ENCODE data around the gene SPTSSB. TPM values are rescaled to one million over a fixed set of nuclear protein-coding genes. Genes with fewer than 3 reads are reported as not detected.

The SPTSSB gene
- total RNA-seq, 4 donors from 2014 or later, result 0.41 to 0.48 TPM; not detected in 2

GRCh38 chr3:161342629-161343028, 28.7 kb downstream of the SPTSSB start:
- Histone ChIP-seq H3K27me3 (no peaks in the 10 kb centered on the region), H3K4me3 (no peak overlapping the region), H3K4me1 (no peaks in the 10 kb centered on the region), H3K36me3 (no peaks in the 10 kb centered on the region), H3K9me3 (no peaks in the 10 kb centered on the region), H3K27ac (no peak overlapping the region)
- intact Hi-C loops (cut with DNase I; ENCODE audit: low total_unique reads) (no loop called here), in situ Hi-C loops (cut with MboI; ENCODE audit: low pct_ligation_motif_present in 1 of 4, low pct_unique_long_range_greater_than_20kb in 1 of 4, low sequenced_read_pairs in 3 of 4) (no loop called here)
- TF ChIP-seq POLR2A (IDR thresholded peaks at IDR 0.05), result no peak
- TF ChIP-seq POLR2AphosphoS5 (IDR thresholded peaks at IDR 0.05), result no peak
- TF ChIP-seq EP300 (IDR thresholded peaks at IDR 0.05; ENCODE audit: low read depth), result no peak
- TF ChIP-seq CTCF (IDR thresholded peaks at IDR 0.05), result no peak
- 79 to 82% methylated on average over 2 to 3 of the region's 3 CpGs for WGBS, 2 donors (ENCODE audit: low coverage in 1 of 2)
- no peak for DNase-seq

- 42 to 46% methylated on average over 2 to 4 of the region's 4 CpGs for WGBS, 2 donors (ENCODE audit: low coverage in 1 of 2)
- no peak for TF ChIP-seq EP300 (IDR thresholded peaks at IDR 0.05; ENCODE audit: low read depth)
- TF ChIP-seq POLR2A (IDR thresholded peaks at IDR 0.05), result no peak
- TF ChIP-seq CTCF (IDR thresholded peaks at IDR 0.05), result no peak
- TF ChIP-seq POLR2AphosphoS5 (IDR thresholded peaks at IDR 0.05), result no peak
- intact Hi-C loops (cut with DNase I; ENCODE audit: low total_unique reads), result no loop called here
- no peaks in the 10 kb centered on the region for H3K9me3 ChIP-seq
- in situ Hi-C loops (cut with MboI; ENCODE audit: low pct_ligation_motif_present in 1 of 4, low pct_unique_long_range_greater_than_20kb in 1 of 4, low sequenced_read_pairs in 3 of 4), result no loop called here
- H3K27me3 ChIP-seq, result no peaks in the 10 kb centered on the region
- DNase-seq, result no peak
- no peaks in the 10 kb centered on the region for H3K4me1 ChIP-seq
- no peak overlapping the region for H3K4me3 ChIP-seq
- no peaks in the 10 kb centered on the region for H3K36me3 ChIP-seq
- no peak overlapping the region for H3K27ac ChIP-seq
Measured at GRCh38 chr3:161339517-161340500, 31.5 kb downstream of the SPTSSB start.

GRCh38 chr3:161337311-161337710, 34.0 kb downstream of the SPTSSB start:
- Histone ChIP-seq H3K4me3 (no peak overlapping the region), H3K36me3 (no peaks in the 10 kb centered on the region), H3K9me3 (no peaks in the 10 kb centered on the region), H3K27ac (no peak overlapping the region), H3K27me3 (no peaks in the 10 kb centered on the region), H3K4me1 (no peaks in the 10 kb centered on the region)
- intact Hi-C loops (cut with DNase I; ENCODE audit: low total_unique reads) (no loop called here), in situ Hi-C loops (cut with MboI; ENCODE audit: low pct_ligation_motif_present in 1 of 4, low pct_unique_long_range_greater_than_20kb in 1 of 4, low sequenced_read_pairs in 3 of 4) (no loop called here)
- TF ChIP-seq POLR2A (IDR thresholded peaks at IDR 0.05), result no peak
- TF ChIP-seq CTCF (IDR thresholded peaks at IDR 0.05), result no peak
- TF ChIP-seq POLR2AphosphoS5 (IDR thresholded peaks at IDR 0.05), result no peak
- no peak for TF ChIP-seq EP300 (IDR thresholded peaks at IDR 0.05; ENCODE audit: low read depth)
- no peak for DNase-seq

GRCh38 chr3:161336661-161337060, 34.7 kb downstream of the SPTSSB start:
- WGBS, 2 donors (ENCODE audit: low coverage in 1 of 2), result 87 to 89% methylated on average over 2 of the region's 2 CpGs
- Histone ChIP-seq H3K9me3 (no peaks in the 10 kb centered on the region), H3K36me3 (no peaks in the 10 kb centered on the region), H3K27me3 (no peaks in the 10 kb centered on the region), H3K27ac (no peak overlapping the region), H3K4me1 (no peaks in the 10 kb centered on the region), H3K4me3 (no peak overlapping the region)
- intact Hi-C loops (cut with DNase I; ENCODE audit: low total_unique reads) (no loop called here), in situ Hi-C loops (cut with MboI; ENCODE audit: low pct_ligation_motif_present in 1 of 4, low pct_unique_long_range_greater_than_20kb in 1 of 4, low sequenced_read_pairs in 3 of 4) (no loop called here)
- DNase-seq, result no peak
- TF ChIP-seq CTCF (IDR thresholded peaks at IDR 0.05) (no peak), POLR2AphosphoS5 (IDR thresholded peaks at IDR 0.05) (no peak), EP300 (IDR thresholded peaks at IDR 0.05; ENCODE audit: low read depth) (no peak), POLR2A (IDR thresholded peaks at IDR 0.05) (no peak)

Data from transverse colon (tissue), 4 donors.